GM18858 (cell line): ENCODE results near the gene MPZL1.

ENCODE experiments used
- ATAC-seq: cut with Tn5 transposase; IDR thresholded peaks from one replicate; pipeline ENCODE4 v1.9.1; 2021; ENCODE audit not compliant: unreplicated experiment

Gene MPZL1

GRCh38 chr1:167748906-167749305 is 27.1 kb downstream of the MPZL1 start:
- no peak for ATAC-seq

- ATAC-seq, result no peak
These were observed 28.0 kb downstream of the MPZL1 start for GRCh38 chr1:167749741-167750140.

DNA sequence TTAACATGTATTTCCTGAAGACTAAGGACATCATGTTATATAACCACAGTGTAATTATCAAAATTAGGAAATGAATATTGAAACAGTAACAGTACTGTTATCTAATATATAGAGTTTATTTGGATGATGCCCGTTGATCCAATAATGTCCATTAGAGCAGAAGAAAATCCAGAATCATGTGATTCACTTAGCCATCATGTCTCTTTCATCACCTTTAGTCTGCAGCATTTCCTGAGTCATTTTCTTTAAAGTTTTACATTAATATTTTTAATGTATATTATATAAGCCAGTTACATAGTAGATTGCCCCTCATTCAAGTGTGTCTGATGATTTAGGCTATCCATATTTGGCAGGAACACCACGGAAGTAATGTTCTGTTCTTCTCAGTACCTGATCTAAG is 28.9 kb downstream of the MPZL1 start:
- no peak for ATAC-seq

- ATAC-seq, result no peak
These were observed 29.9 kb downstream of the MPZL1 start for GRCh38 chr1:167751676-167752075.

- ATAC-seq, result peak; percentile 21
These were observed 30.6 kb downstream of the MPZL1 start for GRCh38 chr1:167752219-167752985.

DNA sequence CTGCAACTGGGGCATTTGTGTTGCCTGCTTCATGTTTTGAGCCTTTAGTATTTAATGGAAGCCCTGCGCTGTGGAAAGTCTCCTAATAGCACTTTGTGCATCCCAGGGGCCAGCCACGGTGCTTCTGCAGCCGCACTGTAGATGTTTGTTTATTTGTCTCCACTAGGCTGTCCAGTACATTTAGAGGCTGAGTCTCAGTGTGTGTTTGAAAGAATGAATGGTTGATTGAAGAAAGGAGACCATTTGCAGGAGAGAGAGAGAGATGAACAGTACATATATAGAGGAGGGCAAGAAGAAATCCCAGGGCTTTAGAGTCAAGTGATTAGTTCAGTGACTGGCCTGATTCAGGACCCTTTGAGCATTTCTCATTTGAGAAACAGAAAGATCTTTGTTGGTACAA is 33.9 kb downstream of the MPZL1 start:
- no peak for ATAC-seq

DNA sequence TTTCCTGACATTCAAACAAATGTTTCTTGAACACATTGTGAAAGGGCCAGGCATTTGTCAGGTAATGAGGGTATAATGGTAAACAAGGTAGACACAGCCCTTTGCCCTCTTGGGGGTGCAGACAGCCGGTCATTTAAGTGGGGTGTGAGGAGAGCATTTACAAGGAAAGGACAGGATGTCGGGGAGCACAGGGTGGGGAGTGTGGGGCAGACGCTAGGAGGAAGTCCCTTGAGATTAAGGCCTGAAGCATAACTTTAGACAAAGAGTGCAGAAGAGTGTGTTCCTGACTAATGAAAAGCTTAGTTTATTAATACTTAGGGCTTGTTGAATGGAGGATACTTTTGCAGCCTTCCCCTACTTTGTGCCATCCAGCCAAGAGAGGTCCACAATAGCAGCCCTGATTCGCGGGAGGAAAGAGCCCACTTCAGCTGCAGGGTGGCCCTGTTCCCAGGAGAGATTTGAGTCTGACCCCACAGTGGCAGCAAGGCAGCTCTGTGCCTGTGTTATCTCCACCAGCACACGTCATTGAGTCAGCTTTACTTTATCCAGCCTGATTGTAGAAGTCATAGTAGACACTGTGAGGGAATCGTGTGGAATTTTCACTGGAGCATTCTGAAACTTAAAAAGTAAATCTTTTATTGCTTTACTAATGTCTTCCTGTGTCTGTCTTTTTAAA is 35.1 kb downstream of the MPZL1 start:
- ATAC-seq, result no peak

- ATAC-seq, result no peak
These were observed 35.9 kb downstream of the MPZL1 start for GRCh38 chr1:167757433-167758309.

DNA sequence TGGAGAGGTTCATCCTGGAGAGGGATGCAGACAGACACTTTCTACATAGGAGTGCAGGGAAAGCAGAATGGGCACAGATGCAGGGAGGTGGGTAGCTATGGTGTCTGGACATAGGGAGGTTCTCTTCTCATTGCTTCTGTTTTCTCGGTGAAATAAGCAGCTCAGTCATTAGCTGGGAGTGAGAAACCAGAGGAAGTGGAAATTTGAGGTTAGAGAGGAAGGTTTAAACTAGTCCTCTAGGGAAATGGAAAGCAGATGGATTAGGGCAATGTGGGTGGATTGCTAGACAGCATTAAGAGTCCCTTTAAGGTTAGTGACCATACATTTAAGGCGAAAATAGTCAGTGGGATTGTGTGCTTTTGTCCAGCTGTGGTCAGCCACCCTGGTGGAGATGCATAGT is 39.6 kb downstream of the MPZL1 start:
- ATAC-seq, result no peak

- no peak for ATAC-seq
These were observed 40.4 kb downstream of the MPZL1 start for GRCh38 chr1:167762061-167762746.

DNA sequence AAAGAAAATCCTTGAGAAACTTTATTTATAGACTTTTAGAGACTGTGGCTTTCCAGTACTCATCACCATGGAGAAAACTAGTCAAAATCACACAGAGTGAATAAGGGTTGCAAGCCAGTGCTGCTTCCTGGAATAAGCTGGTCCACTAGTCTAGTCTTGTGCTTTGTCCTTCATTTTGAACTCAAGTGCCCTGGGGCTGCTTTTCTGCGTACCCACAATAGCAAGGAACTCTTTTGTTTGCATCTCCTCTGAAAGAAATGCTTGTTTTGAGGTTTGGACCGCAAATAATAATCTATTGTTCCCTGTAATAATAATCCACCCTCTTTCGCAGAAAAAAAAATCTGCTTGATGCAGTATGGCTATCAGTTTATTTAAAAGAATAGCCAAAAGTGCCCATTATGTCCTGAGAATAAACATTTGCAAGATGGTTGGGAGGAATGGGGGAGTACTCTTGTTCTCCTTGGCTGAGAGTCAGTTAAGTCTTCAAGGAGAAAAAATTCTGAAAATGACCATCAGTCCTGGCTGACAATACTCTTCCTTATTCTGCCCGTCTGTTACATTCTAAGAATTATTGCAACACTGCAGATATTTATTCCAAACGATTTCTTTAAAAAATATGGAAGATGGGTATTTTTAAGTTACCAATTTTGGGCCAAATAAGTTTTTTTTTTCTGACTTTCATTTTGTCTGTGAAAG is 41.9 kb downstream of the MPZL1 start:
- ATAC-seq, result no peak

GRCh38 chr1:167764458-167765330 is 42.9 kb downstream of the MPZL1 start:
- ATAC-seq, result no peak

DNA sequence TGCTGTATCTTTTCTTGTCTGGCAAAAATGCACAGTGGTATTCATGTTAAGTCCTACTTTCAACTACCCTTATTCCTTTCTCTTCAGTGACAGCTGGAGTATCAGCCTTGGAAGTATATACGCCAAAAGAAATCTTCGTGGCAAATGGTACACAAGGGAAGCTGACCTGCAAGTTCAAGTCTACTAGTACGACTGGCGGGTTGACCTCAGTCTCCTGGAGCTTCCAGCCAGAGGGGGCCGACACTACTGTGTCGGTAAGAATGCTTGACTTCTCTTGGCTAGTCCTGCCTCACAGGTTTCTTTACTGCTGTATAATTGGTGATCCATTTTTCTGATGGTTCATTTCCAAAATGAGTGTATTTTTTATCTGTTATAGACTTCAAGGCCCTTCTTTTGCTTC is 43.7 kb downstream of the MPZL1 start:
- no peak for ATAC-seq

DNA sequence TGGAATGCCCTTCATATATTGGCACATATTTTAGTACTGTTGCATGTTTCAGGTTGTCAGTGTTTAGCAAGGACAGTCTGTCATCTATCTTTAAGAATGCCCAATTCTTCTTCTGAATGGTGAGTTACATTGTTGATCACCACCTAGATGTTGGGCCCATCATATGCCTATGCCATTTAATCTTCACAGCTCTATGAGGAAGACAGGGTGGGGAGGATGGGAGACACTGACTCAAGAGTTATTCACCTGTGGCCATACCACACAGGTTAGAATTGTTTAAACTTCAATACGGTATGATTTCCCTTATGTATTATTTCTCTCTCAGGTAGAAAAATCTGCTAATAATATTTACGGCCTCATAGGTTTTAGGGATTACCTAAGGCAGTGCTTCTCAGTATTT is 44.8 kb downstream of the MPZL1 start:
- ATAC-seq, result no peak

GRCh38 chr1:167767761-167768160 is 46.0 kb downstream of the MPZL1 start:
- ATAC-seq, result no peak

DNA sequence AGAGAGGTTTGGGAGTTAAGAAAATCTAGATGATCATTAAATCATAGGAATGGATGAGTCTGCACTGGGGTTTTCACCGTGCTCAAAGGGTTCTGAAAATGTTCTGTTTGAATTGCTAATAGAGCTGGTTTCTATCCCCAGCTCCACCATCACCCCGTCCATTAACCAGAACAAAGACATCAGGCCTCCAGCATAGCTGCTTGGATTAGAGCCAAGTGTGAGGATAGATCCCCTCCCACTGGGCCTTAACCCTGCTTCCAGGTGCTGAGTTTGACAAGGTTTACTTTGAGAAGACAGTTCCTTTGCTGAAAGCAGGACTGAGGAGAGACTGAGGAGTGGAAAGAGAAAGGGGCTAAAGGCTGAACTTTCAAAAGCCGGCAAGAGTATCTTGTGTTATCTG is 48.3 kb downstream of the MPZL1 start:
- no peak for ATAC-seq

DNA sequence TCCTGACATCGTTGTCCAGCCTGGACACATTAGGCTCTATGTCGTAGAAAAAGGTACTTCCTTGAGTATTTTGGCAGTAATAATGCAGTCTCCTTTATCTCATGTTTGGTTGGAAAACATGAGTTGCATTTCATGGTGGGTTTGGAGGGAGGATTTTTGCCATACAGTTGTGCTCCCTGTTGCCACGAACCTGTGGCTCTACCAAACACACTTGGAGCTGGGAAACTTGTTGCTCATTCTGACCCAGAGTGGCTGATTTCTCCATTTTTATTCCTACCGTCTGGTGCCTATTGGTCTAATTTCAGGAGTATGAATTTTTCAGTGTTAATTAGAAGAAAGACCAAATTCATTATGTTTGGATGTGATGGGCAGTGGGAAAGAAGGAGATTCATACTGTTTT is 50.7 kb downstream of the MPZL1 start:
- no peak for ATAC-seq

GRCh38 chr1:167773516-167773915 is 51.7 kb downstream of the MPZL1 start:
- ATAC-seq, result no peak

DNA sequence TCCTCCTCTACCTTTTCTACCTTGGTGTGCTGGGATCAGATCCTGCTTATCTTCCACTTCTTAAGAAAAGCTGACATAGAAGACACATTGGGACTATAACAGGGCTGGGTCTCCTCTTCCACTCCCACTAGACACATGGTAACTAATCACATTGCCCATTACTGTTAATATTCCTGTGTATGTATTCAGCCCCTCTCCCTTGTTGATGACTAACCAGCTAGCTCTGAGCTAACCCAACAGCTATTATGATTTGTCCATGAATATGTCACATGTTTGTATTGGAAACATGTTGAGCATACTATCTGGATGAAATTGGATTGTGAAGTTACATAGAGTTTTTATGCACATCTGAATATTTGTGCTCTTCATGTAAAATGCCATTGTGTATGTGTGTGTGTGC is 52.9 kb downstream of the MPZL1 start:
- ATAC-seq, result no peak

GRCh38 chr1:167775178-167775577 is 53.4 kb downstream of the MPZL1 start:
- no peak for ATAC-seq
